Right kidney (tissue), 1 donor: ENCODE results near the gene TMEM59L.

Source experiments
- DNase-seq: peaks from one replicate; pipeline ENCODE4 v3.0.0-alpha.2; 2016

Gene TMEM59L

GRCh38 chr19:18637673-18638630 lies 25.3 kb downstream of the TMEM59L start:
- DNase-seq = no peak

- no peak for DNase-seq
Observed at GRCh38 chr19:18639706-18640243, 27.1 kb downstream of the TMEM59L start.

- DNase-seq = no peak
Observed at GRCh38 chr19:18644196-18645034, 31.7 kb downstream of the TMEM59L start.

- DNase-seq = no peak
Observed at GRCh38 chr19:18645035-18645511, 32.4 kb downstream of the TMEM59L start.

DNA sequence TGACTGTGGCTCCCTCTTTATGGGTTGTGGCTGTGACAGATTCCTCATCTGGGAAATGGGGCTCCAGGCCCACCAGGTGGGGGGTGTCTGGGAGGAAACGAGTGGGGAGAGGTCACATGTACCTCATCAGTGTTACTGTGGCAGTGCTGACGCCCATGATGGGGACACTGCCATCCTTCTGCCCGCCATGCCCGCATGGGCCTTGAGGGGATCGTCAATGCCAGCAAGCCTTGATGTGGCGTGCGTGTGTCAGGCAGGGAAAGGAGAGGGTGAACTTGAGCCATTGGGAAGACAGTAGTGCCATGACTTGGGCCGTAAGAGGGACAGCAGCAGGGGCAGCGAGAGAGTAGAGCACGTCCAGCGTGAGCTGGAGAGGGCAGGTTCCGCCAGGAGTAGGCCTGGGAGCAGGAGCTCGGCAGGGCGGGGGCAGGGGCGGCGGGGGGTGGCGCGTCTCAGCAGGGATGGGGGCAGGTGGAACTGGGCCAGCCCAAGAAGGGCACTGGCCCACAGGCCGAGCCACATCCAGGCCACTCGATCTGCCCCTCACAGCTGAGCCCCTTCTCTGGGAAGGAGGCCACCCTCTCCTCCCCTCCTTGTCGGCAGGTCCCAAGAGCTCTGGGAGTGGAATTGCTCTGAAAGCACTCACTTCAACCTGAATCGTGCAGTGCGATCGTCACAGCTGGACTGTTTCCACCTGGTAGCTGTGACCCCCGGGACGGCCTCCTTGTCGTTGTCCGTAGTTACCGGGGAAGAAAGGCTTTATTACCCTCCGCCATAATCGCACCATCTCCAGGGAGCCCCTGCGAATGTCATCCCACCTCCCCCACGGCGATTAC lies 34.1 kb downstream of the TMEM59L start:
- DNase-seq = peak; percentile 62

GRCh38 chr19:18647371-18647767 lies 34.7 kb downstream of the TMEM59L start:
- no peak for DNase-seq

GRCh38 chr19:18647807-18648206 lies 35.1 kb downstream of the TMEM59L start:
- DNase-seq = no peak

DNA sequence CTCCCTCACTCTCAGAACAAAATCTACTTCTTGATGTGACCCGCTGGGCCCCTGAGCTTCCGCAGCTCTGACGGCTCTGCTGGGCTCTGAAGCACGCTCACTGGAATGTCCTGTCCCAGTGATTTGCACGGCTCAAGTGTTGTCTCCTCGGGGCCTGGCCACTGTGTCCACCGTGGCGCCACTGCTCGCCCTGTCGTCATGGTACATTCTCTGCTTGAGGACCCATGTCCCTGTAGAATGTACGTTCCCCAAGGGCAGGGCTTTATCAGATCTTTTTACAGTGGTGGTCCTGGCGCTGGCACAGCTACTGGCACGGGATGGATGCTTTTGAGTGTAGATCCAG lies 36.3 kb downstream of the TMEM59L start:
- no peak for DNase-seq

GRCh38 chr19:18649371-18650020 lies 36.8 kb downstream of the TMEM59L start:
- DNase-seq = peak; percentile 58

DNA sequence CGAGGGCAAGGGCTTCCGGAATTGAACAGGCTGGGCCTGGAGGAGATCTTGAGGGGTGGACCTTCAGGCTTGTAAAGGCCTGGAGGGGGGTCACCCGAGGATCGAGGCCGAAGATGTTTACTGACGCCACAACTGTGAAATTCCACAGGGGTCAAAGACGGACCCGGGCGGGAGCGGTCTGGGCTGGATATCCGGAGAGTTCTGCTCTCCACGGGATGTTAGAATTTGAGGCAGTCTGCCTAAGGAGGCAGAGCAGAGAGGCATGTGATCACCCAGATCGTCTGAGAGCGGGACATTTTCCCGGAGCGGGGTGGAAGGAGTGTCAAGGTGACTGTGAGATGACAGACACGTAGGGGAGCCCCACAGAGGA lies 37.3 kb downstream of the TMEM59L start:
- no peak for DNase-seq

DNA sequence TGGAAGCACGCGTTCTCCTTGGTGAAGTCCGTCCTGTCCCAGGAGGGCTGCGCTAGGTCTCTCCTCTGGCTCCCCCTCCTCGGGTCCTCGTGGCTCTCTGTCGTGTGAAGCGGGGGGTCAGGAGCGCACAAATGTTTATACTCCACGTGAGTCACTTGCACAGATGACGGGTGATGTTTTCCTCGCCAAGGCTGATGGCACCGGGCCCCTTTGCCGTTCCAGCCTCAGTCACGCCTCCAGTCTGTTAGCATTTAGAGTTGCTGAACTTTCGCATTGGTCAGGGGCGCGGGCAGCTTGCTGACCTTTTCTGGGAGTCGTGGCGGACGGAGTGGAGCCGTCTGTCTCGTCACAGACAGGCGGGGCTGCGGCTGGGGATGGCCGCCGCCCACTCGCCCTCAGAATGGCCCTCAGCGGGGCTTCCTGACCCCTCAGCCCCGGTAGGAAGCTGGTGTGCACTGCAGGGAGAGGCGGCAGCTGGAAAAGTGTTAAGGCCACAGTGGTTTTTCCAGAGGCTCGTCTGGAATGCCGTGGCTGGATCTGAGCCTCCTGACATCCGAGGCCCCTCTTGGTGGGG lies 37.9 kb downstream of the TMEM59L start:
- DNase-seq = no peak

DNA sequence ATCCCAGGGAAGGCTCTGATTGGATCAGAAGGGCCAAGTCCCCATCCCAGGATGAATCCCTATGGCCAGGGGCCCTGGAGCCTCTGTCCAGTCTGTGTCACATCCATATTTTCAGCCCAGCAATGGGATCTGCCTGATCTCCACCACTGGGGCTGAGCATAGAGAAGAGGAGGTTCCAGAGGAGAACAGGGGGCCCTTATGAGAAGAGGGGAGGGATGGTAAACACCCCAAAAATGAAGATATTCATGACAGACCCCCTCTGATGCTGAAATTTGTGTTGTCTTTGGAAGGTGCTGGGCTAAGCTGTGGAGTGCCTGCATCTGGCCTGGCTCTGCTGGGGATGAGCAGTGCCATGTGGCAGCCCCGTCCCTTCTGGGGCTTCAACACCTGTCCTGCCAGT lies 38.6 kb downstream of the TMEM59L start:
- no peak for DNase-seq

DNA sequence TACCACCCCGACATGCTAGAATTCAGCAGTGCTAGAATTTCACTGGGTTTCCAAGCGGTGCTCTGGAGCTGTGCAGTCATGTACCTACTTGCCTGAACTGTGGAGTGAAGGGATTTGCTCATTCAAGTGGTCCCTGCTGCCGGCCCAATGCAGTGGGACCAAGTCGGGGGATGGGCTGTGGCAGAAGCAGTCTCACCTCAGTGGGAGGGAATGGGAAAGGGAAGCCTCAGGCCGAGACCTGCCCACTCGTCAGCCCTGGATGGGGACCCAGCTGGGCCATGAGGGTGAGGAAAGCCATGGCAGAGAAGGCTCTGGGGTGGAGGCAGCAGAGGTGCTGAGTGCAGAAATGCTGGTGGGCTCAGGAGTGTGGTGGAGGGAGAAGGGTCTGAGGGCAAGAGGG lies 39.1 kb downstream of the TMEM59L start:
- no peak for DNase-seq

- DNase-seq = no peak
Observed at GRCh38 chr19:18653853-18654252, 41.2 kb downstream of the TMEM59L start.

GRCh38 chr19:18654469-18654868 lies 41.8 kb downstream of the TMEM59L start:
- no peak for DNase-seq

GRCh38 chr19:18655173-18655844 lies 42.6 kb downstream of the TMEM59L start:
- no peak for DNase-seq

- no peak for DNase-seq
Observed at GRCh38 chr19:18656337-18657086, 43.8 kb downstream of the TMEM59L start.

DNA sequence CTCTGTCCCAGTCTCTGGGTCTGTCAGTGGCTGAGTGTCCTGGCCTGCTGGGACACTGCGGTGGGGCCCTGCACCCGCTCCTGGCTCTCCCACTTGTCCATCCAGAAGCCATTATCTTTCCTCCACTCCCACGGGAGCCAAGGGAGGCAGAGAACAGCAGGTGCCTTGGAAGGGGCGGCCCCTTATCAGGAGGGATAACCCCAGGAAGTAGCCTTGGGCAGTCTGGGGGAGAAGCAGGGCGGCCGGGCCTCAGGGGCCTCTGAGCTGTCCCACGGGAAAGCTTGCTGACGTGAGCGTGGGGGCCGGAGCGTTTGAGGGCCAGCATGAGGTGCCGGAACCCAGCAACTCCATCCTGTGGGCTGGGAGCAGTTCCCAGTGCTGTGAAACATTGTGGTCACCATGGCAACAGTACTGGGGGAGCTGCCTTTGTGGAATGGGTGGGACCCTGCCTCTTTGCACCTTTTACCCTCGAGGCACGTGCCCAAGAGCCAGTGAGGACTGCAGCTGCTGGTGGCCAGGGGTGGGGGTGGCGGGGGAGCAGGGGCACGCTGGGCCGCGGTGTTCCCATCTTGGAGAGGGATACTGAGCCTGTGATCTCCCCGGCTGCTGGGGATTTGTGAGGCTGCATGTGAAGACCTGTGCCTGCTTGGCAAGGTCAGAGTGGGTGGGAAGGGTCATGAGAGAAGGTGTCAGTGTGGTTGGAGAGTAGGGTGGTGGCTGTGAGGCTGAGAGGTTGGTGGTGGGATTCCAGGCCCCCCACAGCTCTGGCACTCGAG lies 45.1 kb downstream of the TMEM59L start:
- DNase-seq = peak; percentile 48

DNA sequence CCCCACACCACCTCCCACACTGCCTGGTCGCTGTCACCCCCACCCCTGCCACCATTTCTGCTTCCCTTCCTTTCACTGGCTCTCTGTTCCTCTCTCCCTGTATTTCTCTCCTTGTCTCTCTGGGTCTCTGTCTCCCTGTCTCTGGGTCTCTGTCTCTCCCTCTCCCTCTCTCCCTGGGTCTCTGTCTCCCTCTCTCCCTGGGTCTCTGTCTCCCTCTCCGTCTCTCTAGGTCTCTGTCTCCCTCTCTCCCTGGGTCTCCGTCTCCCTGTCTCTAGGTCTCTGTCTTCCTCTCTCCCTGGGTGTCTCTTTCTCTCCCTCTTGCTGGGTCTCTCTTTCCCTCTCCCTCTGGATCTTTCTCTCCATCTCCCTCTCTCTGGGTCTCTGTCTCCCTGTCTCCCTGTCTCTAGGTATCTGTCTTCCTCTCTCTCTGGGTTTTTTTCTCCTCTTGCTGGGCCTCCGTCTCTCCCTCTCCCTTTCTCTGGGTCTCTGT lies 45.7 kb downstream of the TMEM59L start:
- no peak for DNase-seq
